Progenitor cell of endocrine pancreas (in vitro differentiated cells): ENCODE measurements around the gene KCNJ5. TPM values are rescaled to one million over a fixed set of nuclear protein-coding genes. Genes with fewer than 3 reads are reported as not detected.

Experiments used
- DNase-seq: peaks from one replicate; pipeline ENCODE4 v3.0.0; 2021; ENCODE audit warnings: low spot score; ENCODE audit not compliant: unreplicated experiment
- H3K27ac Mint-ChIP-seq: 2 replicates; pipeline ENCODE4 v1.8.0; 2021; ENCODE audit warnings: mild to moderate bottlenecking, moderate library complexity, mixed read lengths
- H3K27me3 Mint-ChIP-seq: 2 replicates; pipeline ENCODE4 v1.8.0; 2021; ENCODE audit warnings: mixed read lengths
- H3K36me3 Mint-ChIP-seq: 2 replicates; pipeline ENCODE4 v1.8.0; 2022; ENCODE audit warnings: mixed read lengths; ENCODE audit not compliant: insufficient read depth
- H3K4me1 Mint-ChIP-seq: 2 replicates; pipeline ENCODE4 v1.8.0; 2021; ENCODE audit warnings: low read depth, mixed read lengths
- H3K4me3 Mint-ChIP-seq: 2 replicates; pipeline ENCODE4 v1.8.0; 2021; ENCODE audit warnings: low read depth, mild to moderate bottlenecking, moderate library complexity, mixed read lengths
- H3K9me3 Mint-ChIP-seq: 2 replicates; pipeline ENCODE4 v1.8.0; 2021; ENCODE audit warnings: low read depth, mixed read lengths
- CTCF ChIP-seq: fragments of 200-600 bp; sonication (generic); IDR thresholded peaks from one replicate; pipeline ENCODE4 v1.5.0; 2021; ENCODE audit warnings: antibody characterized with exemption, mild to moderate bottlenecking; ENCODE audit not compliant: unreplicated experiment
- total RNA-seq: library from RNA; stranded (reverse); gene quantifications from 2 replicates; pipeline ENCODE4 v1.2.1, GENCODE V29; 2021

KCNJ5 gene
- total RNA-seq, 1 donor from 2014 or later: 1.1 TPM

GRCh38 chr11:128964463-128964930, 73.3 kb downstream of the KCNJ5 start:
- Mint-ChIP-seq H3K27ac (no peak overlapping the region), H3K36me3 (peaks cover 4% of the 10 kb centered on the region), H3K4me3 (no peak overlapping the region), H3K9me3 (no peaks in the 10 kb centered on the region), H3K4me1 (no peaks in the 10 kb centered on the region), H3K27me3 (no peaks in the 10 kb centered on the region)
- DNase-seq: no peak
- no peak for TF ChIP-seq CTCF

- Mint-ChIP-seq H3K27me3 (no peaks in the 10 kb centered on the region), H3K9me3 (no peaks in the 10 kb centered on the region), H3K4me1 (no peaks in the 10 kb centered on the region), H3K27ac (no peak overlapping the region), H3K4me3 (no peak overlapping the region), H3K36me3 (peaks cover 10% of the 10 kb centered on the region)
- TF ChIP-seq CTCF: no peak
- no peak for DNase-seq
These were observed 74.3 kb downstream of the KCNJ5 start for GRCh38 chr11:128965485-128965884.

GRCh38 chr11:128967578-128967977, 76.4 kb downstream of the KCNJ5 start:
- DNase-seq: no peak
- H3K27ac Mint-ChIP-seq: peak overlapping the region; percentile 1
- H3K9me3 Mint-ChIP-seq: no peaks in the 10 kb centered on the region
- H3K4me3 Mint-ChIP-seq: no peak overlapping the region
- H3K36me3 Mint-ChIP-seq: peaks cover 15% of the 10 kb centered on the region
- TF ChIP-seq CTCF: no peak
- no peaks in the 10 kb centered on the region for H3K27me3 Mint-ChIP-seq
- no peaks in the 10 kb centered on the region for H3K4me1 Mint-ChIP-seq

GRCh38 chr11:128968916-128969315, 77.8 kb downstream of the KCNJ5 start:
- Mint-ChIP-seq H3K4me3 (no peak overlapping the region), H3K4me1 (no peaks in the 10 kb centered on the region), H3K9me3 (no peaks in the 10 kb centered on the region), H3K27ac (no peak overlapping the region), H3K27me3 (no peaks in the 10 kb centered on the region), H3K36me3 (peaks cover 21% of the 10 kb centered on the region)
- no peak for TF ChIP-seq CTCF
- DNase-seq: no peak

Other genes with a start within 250 kb of the KCNJ5 start
- gene FLI1, start 197.3 kb upstream of the KCNJ5 start, total RNA-seq: 0.22 TPM in 1 of 2 replicates, not detected in the other
- not detected in 2 replicates for gene KCNJ1, start 24.1 kb upstream of the KCNJ5 start, total RNA-seq
- 0.12 and 0.31 TPM in 2 replicates for gene TP53AIP1, start 51.5 kb downstream of the KCNJ5 start, total RNA-seq